GM13977 (cell line): ENCODE results near the gene CDC42BPA.

Experiments used
- DNase-seq: peaks from one replicate; pipeline ENCODE4 v3.0.0; 2012; ENCODE audit warnings: low spot score
- CTCF ChIP-seq: IDR thresholded peaks from 2 replicates; pipeline ENCODE4 v1.5.1; 2012; ENCODE audit warnings: mild to moderate bottlenecking, control low read depth; ENCODE audit not compliant: insufficient read depth; ENCODE audit errors: extremely low read depth, missing control alignments
- in situ Hi-C: fragments of 300-500 bp; cut with MboI; formaldehyde crosslinking; loops from one replicate; pipeline ENCODE4 v1.12.0; 2022; ENCODE audit warnings: low sequenced_read_pairs, low pct_unique_long_range_greater_than_20kb, mixed read lengths, inconsistent platforms; ENCODE audit not compliant: unreplicated experiment

CDC42BPA gene

DNA sequence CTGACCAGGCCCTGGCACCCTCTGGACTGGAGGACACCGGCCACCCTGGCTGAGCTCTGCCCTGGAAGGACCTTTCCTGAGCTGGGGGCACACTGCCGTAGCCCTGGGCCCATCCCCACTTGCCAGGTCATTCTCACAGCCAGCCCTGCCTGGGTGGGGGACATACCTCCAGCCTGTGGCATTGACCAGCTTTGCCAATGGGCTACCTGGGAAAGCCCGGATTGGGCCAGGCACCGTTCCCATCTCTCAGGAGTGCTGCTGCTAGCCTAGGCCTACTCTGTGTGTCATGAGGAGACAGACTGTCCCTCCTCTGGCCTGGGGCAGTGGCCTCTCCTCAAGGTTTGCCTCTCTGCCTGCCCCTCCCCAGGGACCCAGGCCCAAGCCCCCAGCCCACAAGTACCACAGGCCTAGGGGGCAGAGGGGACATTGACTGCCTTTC lies 338.2 kb downstream of the CDC42BPA start:
- in situ Hi-C loops, result no loop called here
- TF ChIP-seq CTCF, result no peak
- DNase-seq, result no peak

DNA sequence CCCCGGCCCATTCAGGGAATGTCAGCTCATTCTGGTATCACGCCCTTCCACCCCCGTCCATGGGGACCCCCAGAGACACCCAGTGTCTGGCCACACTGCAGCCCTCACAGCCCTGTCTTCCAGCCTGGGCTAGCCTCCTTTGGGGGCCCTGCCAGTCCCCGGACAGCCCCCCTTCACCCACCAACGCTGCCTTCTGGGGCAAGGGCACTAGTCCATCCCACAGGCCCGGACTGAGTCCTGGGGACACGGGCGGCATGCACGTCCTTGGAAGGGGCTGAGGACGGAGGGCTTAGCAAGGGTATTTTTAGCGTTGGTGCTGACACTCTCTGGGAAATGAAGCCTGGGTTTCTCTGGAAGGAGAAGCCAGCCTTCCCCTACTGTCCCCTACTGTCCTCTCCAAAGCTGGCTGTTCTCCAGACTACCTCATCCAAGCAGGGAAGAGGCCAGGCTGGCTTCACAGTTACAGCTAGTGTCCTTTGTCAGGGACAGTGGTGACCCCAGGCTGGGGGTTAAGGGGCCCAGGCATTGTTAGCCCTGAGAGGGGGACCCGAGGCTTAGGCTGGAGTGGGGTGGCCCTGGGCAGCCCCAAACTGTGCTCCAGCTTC lies 338.7 kb downstream of the CDC42BPA start:
- TF ChIP-seq CTCF, result no peak
- DNase-seq, result no peak
- in situ Hi-C loops, result no loop called here

- DNase-seq, result no peak
- in situ Hi-C loops, result no loop called here
- no peak for TF ChIP-seq CTCF
These were observed 339.2 kb downstream of the CDC42BPA start for GRCh38 chr1:226979115-226979516.

- DNase-seq, result no peak
- in situ Hi-C loops, result no loop called here
- no peak for TF ChIP-seq CTCF
These were observed 339.7 kb downstream of the CDC42BPA start for GRCh38 chr1:226978432-226979114.

GRCh38 chr1:226977643-226978431 lies 340.5 kb downstream of the CDC42BPA start:
- TF ChIP-seq CTCF, result no peak
- in situ Hi-C loops, result no loop called here
- no peak for DNase-seq

DNA sequence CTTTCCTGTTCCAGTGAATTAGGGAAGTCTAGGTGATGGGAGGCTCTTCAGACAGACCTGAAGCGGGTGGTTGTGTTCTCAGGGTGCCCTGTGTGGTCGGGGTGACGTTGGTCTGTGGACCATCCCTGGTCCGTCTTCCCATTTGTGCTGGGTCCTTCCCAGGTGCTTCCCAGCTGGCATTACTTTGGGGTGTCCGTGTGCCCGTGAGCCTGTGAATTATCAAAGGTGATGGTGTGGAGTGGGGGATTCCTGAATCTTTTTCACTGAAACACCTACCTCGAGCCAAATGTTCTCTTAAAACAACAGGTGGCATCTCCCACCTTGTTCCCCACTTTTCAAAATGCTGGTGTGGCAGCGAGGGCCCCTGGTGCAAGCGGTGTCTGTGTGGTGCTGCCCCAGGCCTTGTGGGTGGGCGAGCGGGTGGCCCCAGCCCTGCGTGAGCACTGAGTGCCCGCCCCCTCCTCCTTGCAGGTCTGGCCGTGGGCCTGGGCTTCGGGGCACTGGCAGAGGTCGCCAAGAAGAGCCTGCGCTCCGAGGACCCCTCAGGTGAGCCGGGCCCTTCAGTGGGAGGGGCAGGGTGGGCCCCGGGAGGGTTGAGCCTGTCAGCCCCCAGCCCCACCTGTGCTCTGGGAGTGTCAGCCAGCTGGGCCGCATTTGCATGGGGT lies 341.2 kb downstream of the CDC42BPA start:
- TF ChIP-seq CTCF, result no peak
- in situ Hi-C loops, result no loop called here

More for the DNA sequence above, 341.2 kb downstream of the CDC42BPA start:
- no peak for DNase-seq
